ENCODE results near the gene BBS2. TPM values are rescaled to one million over a fixed set of nuclear protein-coding genes. Genes with fewer than 3 reads are reported as not detected.

Gene BBS2
- total RNA-seq, 1 donor from 2014 or later, result 86.1 TPM

DNA sequence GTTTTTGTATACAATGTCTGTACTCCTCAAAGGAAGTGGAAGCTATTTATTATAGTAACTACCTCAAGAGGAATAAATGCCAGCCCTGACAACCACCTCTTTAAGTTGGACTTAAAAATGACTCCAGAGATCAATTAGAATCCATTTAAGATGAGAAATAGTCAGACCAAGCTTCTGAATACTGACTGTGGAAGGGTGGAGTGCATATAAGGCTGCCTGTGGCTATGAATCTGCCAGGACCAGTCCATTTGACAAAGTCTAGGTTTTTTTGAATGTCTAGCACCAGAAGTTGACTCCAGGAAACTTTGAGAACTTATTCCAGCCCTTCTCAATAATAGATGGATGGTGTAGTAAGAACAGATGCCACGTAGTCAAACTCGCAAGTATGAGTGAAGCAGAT lies 53.5 kb downstream of the BBS2 start:
- no peak overlapping the region for H3K27ac ChIP-seq (ENCODE audit: low read depth, low read length)
- no peaks in the 10 kb centered on the region for H3K27me3 ChIP-seq (ENCODE audit: control insufficient read depth in 3 of 3, insufficient read depth in 3 of 3, low read length in 3 of 3)
- no peak overlapping the region for H3K4me3 ChIP-seq (ENCODE audit: low read length in 3 of 3)
- H3K36me3 ChIP-seq (ENCODE audit: control insufficient read depth in 3 of 3, insufficient read depth in 3 of 3, low read length in 3 of 3), result peaks cover 35 to 73% (median 71%) of the 10 kb centered on the region in 3 donors
- H3K9ac ChIP-seq (ENCODE audit: low read depth in 1 of 3, low read length in 3 of 3), result no peak overlapping the region
- no peaks in the 10 kb centered on the region for H3K9me3 ChIP-seq (ENCODE audit: control insufficient read depth in 3 of 3, low read length in 3 of 3)
- H3K4me1 ChIP-seq (ENCODE audit: control insufficient read depth in 3 of 3, insufficient read depth in 3 of 3, low read length in 3 of 3), result no peaks in the 10 kb centered on the region

DNA sequence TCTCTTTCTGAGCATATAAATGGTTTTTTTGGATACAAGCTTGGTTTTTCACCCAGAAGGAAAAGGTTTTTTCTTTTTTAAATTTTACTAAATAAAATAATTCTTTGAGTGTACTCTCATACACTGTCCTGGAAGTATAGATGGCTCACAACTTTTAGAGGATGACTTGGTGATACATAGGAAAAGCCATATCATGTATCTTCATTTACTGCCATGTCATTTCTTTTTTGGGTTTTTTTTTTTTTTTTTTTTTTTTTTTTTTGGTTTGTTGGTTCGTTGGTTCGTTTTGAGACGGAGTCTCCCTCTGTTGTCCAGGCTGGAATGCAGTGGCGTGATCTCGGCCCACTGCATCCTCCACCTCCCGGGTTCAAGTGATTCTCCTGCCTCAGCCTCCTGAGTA lies 56.7 kb downstream of the BBS2 start:
- Histone ChIP-seq H3K9me3 (ENCODE audit: control insufficient read depth in 3 of 3, low read length in 3 of 3) (no peaks in the 10 kb centered on the region), H3K4me3 (ENCODE audit: low read length in 3 of 3) (no peak overlapping the region), H3K9ac (ENCODE audit: low read depth in 1 of 3, low read length in 3 of 3) (no peak overlapping the region), H3K27ac (ENCODE audit: low read depth, low read length) (no peak overlapping the region), H3K27me3 (ENCODE audit: control insufficient read depth in 3 of 3, insufficient read depth in 3 of 3, low read length in 3 of 3) (no peaks in the 10 kb centered on the region), H3K36me3 (ENCODE audit: control insufficient read depth in 3 of 3, insufficient read depth in 3 of 3, low read length in 3 of 3) (peaks cover 28 to 65% (median 64%) of the 10 kb centered on the region in 3 donors), H3K4me1 (ENCODE audit: control insufficient read depth in 3 of 3, insufficient read depth in 3 of 3, low read length in 3 of 3) (no peaks in the 10 kb centered on the region)

DNA sequence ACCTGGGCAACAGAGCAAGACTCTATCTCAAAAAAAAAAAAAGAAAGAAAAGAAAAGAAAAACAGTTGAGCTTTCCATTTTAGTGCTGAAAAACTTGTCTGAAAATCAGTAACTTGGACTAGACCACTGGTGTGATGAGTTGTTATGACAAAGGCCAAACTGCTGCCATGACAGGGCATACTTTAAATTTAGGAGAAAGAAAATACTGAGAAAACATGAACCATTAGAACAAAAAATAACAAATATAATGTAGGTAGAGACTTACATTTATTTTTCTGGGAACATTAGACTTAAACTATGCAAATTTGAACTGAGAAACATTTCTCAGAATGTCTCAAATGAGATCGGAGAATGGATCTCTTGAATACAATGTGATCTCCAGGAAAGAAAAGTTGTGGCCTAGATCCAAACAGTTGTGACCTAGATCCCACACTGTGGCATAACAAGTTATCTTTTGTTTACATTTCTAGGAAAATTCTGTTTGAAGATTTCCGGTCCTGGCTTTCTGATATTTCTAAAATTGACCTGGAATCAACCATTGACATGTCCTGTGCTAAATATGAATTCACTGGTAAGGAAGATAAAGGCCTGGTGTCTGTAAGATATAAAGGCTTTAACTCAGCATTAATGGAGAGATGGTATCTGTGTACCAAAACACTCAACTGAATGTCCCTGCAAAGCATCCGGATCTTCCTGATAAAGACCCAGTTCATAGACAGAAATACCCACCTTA lies 57.6 kb downstream of the BBS2 start:
- H3K4me1 ChIP-seq (ENCODE audit: control insufficient read depth in 3 of 3, insufficient read depth in 3 of 3, low read length in 3 of 3), result no peaks in the 10 kb centered on the region
- H3K9ac ChIP-seq (ENCODE audit: low read depth in 1 of 3, low read length in 3 of 3), result no peak overlapping the region
- H3K4me3 ChIP-seq (ENCODE audit: low read length in 3 of 3), result no peak overlapping the region
- no peaks in the 10 kb centered on the region for H3K27me3 ChIP-seq (ENCODE audit: control insufficient read depth in 3 of 3, insufficient read depth in 3 of 3, low read length in 3 of 3)
- H3K27ac ChIP-seq (ENCODE audit: low read depth, low read length), result no peak overlapping the region
- H3K9me3 ChIP-seq (ENCODE audit: control insufficient read depth in 3 of 3, low read length in 3 of 3), result no peaks in the 10 kb centered on the region
- peaks cover 32 to 65% (median 64%) of the 10 kb centered on the region in 3 donors for H3K36me3 ChIP-seq (ENCODE audit: control insufficient read depth in 3 of 3, insufficient read depth in 3 of 3, low read length in 3 of 3)

DNA sequence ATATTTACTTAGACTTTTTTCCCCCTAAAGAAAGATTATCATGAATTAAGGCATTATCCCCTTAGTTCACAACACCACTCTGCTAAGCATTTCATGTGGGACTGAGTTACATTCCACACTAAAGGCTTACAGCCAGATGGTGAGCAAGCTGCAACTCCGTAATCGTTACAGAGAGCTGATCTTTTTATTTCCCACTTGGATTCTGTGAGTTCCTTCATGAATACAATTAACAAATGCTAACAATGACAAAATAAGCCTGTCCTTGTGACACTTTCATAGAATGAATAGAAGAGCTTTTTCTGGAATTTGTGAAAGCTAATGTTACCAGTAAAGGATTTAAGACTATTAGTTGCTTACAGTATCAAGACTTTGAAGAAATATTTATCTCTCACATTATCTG lies 59.7 kb downstream of the BBS2 start:
- H3K36me3 ChIP-seq (ENCODE audit: control insufficient read depth in 3 of 3, insufficient read depth in 3 of 3, low read length in 3 of 3), result peaks cover 37 to 64% (median 58%) of the 10 kb centered on the region in 3 donors
- H3K9ac ChIP-seq (ENCODE audit: low read depth in 1 of 3, low read length in 3 of 3), result no peak overlapping the region
- no peak overlapping the region for H3K27ac ChIP-seq (ENCODE audit: low read depth, low read length)
- H3K4me3 ChIP-seq (ENCODE audit: low read length in 3 of 3), result no peak overlapping the region
- no peaks in the 10 kb centered on the region for H3K4me1 ChIP-seq (ENCODE audit: control insufficient read depth in 3 of 3, insufficient read depth in 3 of 3, low read length in 3 of 3)
- H3K9me3 ChIP-seq (ENCODE audit: control insufficient read depth in 3 of 3, low read length in 3 of 3), result no peaks in the 10 kb centered on the region
- no peaks in the 10 kb centered on the region for H3K27me3 ChIP-seq (ENCODE audit: control insufficient read depth in 3 of 3, insufficient read depth in 3 of 3, low read length in 3 of 3)

DNA sequence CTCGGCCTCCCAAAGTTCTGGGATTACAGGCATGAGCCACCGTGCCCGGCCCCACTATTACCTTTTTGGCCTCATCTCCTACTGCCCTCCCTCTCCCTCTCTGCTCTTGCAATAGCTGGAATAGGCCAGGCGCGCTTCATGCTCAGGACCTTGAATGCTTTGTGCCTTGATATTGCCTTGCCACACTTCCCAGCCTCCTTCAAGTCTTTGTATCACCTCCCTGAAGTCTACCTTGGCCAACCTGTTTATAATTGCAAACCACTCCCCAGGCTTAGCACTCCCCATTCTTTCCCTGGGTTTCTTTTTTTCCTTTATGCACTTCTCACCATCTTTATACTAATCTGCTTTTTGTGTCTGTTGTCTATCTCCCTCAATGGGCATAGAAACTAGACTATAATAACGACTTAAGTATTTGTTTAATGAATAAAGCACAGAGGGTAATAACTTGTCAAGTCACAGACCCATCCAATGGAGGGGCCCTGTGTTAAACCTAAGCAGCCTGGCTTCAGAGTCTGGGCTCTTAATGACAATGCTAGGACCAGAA lies 61.8 kb downstream of the BBS2 start:
- no peak overlapping the region for H3K4me3 ChIP-seq (ENCODE audit: low read length in 3 of 3)
- H3K27ac ChIP-seq (ENCODE audit: low read depth, low read length), result no peak overlapping the region
- H3K27me3 ChIP-seq (ENCODE audit: control insufficient read depth in 3 of 3, insufficient read depth in 3 of 3, low read length in 3 of 3), result no peaks in the 10 kb centered on the region
- H3K9ac ChIP-seq (ENCODE audit: low read depth in 1 of 3, low read length in 3 of 3), result no peak overlapping the region
- H3K9me3 ChIP-seq (ENCODE audit: control insufficient read depth in 3 of 3, low read length in 3 of 3), result no peaks in the 10 kb centered on the region
- H3K36me3 ChIP-seq (ENCODE audit: control insufficient read depth in 3 of 3, insufficient read depth in 3 of 3, low read length in 3 of 3), result peaks cover 43 to 61% (median 61%) of the 10 kb centered on the region in 3 donors
- peaks cover 0 to under 1% (median 0%) of the 10 kb centered on the region in 3 donors for H3K4me1 ChIP-seq (ENCODE audit: control insufficient read depth in 3 of 3, insufficient read depth in 3 of 3, low read length in 3 of 3)

DNA sequence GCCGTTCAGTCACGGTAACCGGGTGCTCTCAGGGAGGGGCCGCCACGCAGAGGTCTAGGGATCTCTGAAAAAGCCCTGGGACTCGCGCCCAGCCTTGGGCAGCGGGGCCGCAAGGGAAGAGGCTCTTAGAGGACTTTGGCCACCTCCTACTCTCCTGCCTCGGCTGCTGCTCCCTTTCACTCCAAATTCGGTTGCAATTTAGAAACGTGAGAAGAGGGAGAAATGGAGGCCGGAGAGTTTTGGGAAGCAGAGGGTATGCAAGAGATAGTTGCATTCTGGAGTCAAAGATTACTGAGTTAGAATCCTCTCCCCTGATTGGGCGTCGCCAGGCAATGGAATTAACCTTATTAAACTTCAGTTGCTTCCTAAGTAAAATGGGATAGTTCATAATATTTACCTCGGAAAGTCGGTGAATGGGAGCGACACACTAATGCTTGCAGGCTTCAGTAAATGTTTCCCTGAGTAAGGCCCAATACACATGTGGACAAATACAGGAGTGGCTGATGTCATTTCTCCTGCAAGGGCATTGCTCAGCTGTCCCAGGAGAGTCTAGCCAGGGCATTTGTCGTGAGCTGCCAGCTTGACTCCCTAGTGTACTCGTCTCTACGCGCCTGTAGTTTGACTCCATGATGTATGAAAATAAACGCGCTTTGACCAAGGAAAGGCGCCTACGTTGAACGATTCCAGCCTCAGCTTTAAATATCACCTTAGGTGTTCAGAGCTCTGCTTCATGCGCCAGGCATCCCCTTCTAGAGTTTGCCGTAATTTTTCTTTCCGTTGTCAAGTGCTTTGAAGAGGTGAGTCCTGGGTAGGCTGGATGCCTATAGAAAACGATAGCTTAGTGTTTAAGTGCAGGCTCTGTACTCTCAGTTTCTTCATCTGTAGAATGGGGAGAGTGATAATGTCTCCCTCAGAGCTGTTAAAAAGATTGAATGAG lies 67.8 kb downstream of the BBS2 start:
- Histone ChIP-seq H3K4me3 (ENCODE audit: low read length in 3 of 3) (peak overlapping the region; percentile 91 to 93 (median 92)), H3K36me3 (ENCODE audit: control insufficient read depth in 3 of 3, insufficient read depth in 3 of 3, low read length in 3 of 3) (peaks cover 21 to 30% (median 29%) of the 10 kb centered on the region in 3 donors), H3K27ac (ENCODE audit: low read depth, low read length) (peak overlapping the region; percentile 85), H3K9me3 (ENCODE audit: control insufficient read depth in 3 of 3, low read length in 3 of 3) (no peaks in the 10 kb centered on the region), H3K4me1 (ENCODE audit: control insufficient read depth in 3 of 3, insufficient read depth in 3 of 3, low read length in 3 of 3) (peaks cover 22 to 28% (median 24%) of the 10 kb centered on the region in 3 donors), H3K9ac (ENCODE audit: low read depth in 1 of 3, low read length in 3 of 3) (peak overlapping the region; percentile 75 to 97 (median 96)), H3K27me3 (ENCODE audit: control insufficient read depth in 3 of 3, insufficient read depth in 3 of 3, low read length in 3 of 3) (no peaks in the 10 kb centered on the region)

DNA sequence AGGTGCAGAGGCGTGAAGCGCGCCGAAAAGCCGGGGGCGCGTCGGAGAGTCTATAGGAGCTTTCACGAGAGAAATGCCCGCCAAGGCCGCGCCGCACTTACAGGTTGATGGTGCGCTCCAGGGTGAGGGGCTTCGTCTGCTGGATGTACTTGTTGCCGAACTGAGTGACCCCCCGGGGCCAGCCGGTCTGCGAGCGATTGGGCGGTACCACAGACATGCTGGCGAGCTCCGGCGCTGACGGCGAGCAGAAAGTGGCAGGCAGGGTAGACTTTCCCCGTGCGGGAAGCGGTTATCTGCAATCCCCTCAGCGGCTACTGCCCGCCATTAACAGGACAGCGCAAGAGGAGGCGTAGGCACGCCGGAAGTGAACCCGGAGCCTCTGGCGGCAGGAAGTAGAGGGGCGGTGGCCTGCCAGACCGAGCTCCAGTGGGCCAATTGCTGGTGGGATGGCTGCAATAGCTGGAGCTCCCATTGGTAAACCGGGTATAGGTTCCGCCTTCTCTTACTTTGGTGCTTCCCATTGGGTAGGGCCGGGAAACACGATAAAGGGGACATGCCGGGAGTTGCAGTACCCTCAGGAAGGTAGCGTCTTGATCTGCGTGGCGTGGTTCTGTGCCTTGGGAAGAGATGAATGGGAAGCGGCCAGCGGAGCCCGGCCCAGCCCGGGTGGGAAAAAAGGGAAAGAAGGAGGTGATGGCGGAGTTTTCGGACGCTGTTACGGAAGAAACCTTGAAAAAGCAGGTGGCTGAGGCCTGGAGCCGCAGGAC lies 68.7 kb downstream of the BBS2 start, which contains the start of the genes NUDT21 and OGFOD1:
NUDT21 (minus strand) TSS at position 347 of the 767 bp plus-strand sequence; CDS start at position 217, 130 bp downstream.
OGFOD1 (plus strand) TSS at position 569 of the 767 bp plus-strand sequence; CDS start at position 628, 59 bp downstream.
- Histone ChIP-seq H3K4me3 (ENCODE audit: low read length in 3 of 3) (peak within 1 kb of the TSS; percentile 91 to 93 (median 92)), H3K36me3 (ENCODE audit: control insufficient read depth in 3 of 3, insufficient read depth in 3 of 3, low read length in 3 of 3) (peaks cover 15 to 29% (median 28%) of the 10 kb centered on the region in 3 donors), H3K9me3 (ENCODE audit: control insufficient read depth in 3 of 3, low read length in 3 of 3) (no peaks in the 10 kb centered on the region), H3K9ac (ENCODE audit: low read depth in 1 of 3, low read length in 3 of 3) (peak within 1 kb of the TSS; percentile 90 to 97 (median 96)), H3K27ac (ENCODE audit: low read depth, low read length) (peak within 1 kb of the TSS; percentile 85), H3K4me1 (ENCODE audit: control insufficient read depth in 3 of 3, insufficient read depth in 3 of 3, low read length in 3 of 3) (peaks cover 22 to 28% (median 24%) of the 10 kb centered on the region in 3 donors), H3K27me3 (ENCODE audit: control insufficient read depth in 3 of 3, insufficient read depth in 3 of 3, low read length in 3 of 3) (no peaks in the 10 kb centered on the region)

DNA sequence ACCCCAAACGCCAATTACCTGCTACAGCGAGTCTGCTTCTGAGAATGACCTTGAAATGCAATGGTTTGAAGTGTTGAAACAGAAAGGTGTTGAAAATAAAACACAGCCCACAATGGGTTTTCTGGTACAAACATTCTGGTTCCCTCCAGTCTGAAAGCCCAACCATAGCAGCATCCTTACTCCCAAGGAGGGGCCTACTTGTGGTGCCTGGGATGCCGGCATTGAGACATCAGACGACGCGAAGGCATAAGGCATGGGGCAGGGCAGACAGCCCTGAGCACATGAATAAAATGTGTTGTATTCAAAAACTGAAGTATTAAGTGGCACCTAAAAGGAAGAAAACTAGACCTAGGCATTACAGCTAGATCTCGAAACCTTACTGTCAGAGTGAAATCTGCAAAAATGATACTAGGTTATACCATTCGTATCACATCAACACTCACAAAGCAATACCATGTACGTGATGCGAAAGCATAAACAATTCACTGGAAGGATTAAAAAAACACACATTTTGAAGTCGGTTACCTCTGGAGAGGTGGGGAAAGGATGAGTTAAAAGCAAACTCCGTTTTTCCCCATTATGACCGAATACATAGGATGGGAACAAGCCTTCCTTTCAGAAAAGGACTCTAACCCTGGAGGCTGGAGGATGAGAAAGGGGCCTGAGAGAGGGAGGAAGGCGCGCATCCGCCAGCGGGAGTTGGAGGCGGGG lies 69.4 kb downstream of the BBS2 start:
- H3K9ac ChIP-seq (ENCODE audit: low read depth in 1 of 3, low read length in 3 of 3), result peak overlapping the region; percentile 90 to 97 (median 94)
- H3K9me3 ChIP-seq (ENCODE audit: control insufficient read depth in 3 of 3, low read length in 3 of 3), result no peaks in the 10 kb centered on the region
- peaks cover 8 to 28% (median 27%) of the 10 kb centered on the region in 3 donors for H3K36me3 ChIP-seq (ENCODE audit: control insufficient read depth in 3 of 3, insufficient read depth in 3 of 3, low read length in 3 of 3)
- H3K27ac ChIP-seq (ENCODE audit: low read depth, low read length), result peak overlapping the region; percentile 85
- H3K4me1 ChIP-seq (ENCODE audit: control insufficient read depth in 3 of 3, insufficient read depth in 3 of 3, low read length in 3 of 3), result peaks cover 22 to 28% (median 24%) of the 10 kb centered on the region in 3 donors
- H3K27me3 ChIP-seq (ENCODE audit: control insufficient read depth in 3 of 3, insufficient read depth in 3 of 3, low read length in 3 of 3), result no peaks in the 10 kb centered on the region
- H3K4me3 ChIP-seq (ENCODE audit: low read length in 3 of 3), result peak overlapping the region; percentile 91 to 93 (median 92)

Measured in skeletal muscle tissue (tissue), 4 donors.